ENCODE data around the gene STARD9. TPM values are rescaled to one million over a fixed set of nuclear protein-coding genes. Genes with fewer than 3 reads are reported as not detected.

STARD9 gene
- total and polyA plus RNA-seq, 2 of the 4 experiments (the other 2 are of a cell fraction): 2.0 to 3.2 TPM

DNA sequence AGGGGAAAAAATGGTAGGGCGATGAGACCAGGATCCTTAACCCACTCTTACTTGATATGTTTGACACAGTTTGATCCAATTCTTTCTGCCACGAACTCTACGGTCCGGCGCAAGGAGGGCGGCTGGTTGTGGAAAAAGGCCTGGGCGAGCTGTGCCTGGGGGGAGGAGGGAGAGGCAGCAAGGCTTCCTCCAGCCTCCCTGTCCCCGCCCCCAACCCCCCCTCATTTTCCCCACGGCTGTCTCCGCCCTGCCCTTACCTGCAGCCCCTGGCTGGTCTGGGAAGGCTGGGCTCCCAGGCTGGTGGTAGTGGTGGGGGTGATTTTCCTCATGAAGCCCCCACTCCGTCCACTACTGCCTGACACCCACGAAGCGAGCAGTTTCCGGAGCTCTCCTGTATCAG, 153.6 kb downstream of the STARD9 start:
- ChIA-PET CTCF (no interaction called here), POLR2A (ENCODE audit: unreplicated experiment) (interaction anchor here (0.5 kb wide), 1 partner anchor 14 kb away, joined by 5 read pairs; no protein-coding TSS in a partner anchor)
- Histone ChIP-seq H4K91ac (ENCODE audit: insufficient read depth, low read depth, low read length) (no peak overlapping the region), H3K9ac (ENCODE audit: low read depth, low read length) (no peak overlapping the region), H3K14ac (replicated peaks; ENCODE audit: low read depth, low read length) (no peak overlapping the region), H3K27ac (ENCODE audit: insufficient read depth, low read length) (no peak overlapping the region), H2BK5ac (ENCODE audit: low read depth, low read length, poor library complexity, severe bottlenecking) (no peak overlapping the region), H3K4me2 (ENCODE audit: low read depth, low read length) (no peak overlapping the region), H3K9me3 (ENCODE audit: control insufficient read depth, insufficient read depth, low read length) (no peaks in the 10 kb centered on the region), H2AFZ (replicated peaks; ENCODE audit: low read length, poor library complexity) (no peak overlapping the region), H3K56ac (ENCODE audit: extremely low read depth, insufficient read depth, low read length) (no peak overlapping the region), H2AK9ac (replicated peaks; ENCODE audit: low read depth, low read length, poor library complexity) (no peak overlapping the region), H3K36me3 (ENCODE audit: control insufficient read depth, insufficient read depth, low read length) (peaks cover 85% of the 10 kb centered on the region), H3K79me1 (ENCODE audit: low read depth in 1 of 2, low read length in 2 of 2) (peaks cover 0 to 6% of the 10 kb centered on the region in 2 experiments; a peak in 3 of 4 replicates), H2BK20ac (ENCODE audit: low read depth, low read length) (no peak overlapping the region), H2AK5ac (ENCODE audit: low read depth, low read length) (no peak overlapping the region), H4K8ac (ENCODE audit: low read depth in 2 of 2, low read length in 2 of 2) (no peak overlapping the region), H4K20me1 (ENCODE audit: insufficient read depth, low read length) (no peaks in the 10 kb centered on the region; the same call in 1 of the 2 replicates), H3K4ac (ENCODE audit: low read depth, low read length) (no peak overlapping the region), H3K23ac (ENCODE audit: low read depth, low read length) (no peak overlapping the region), H3K4me1 (ENCODE audit: control insufficient read depth, insufficient read depth, low read length) (no peaks in the 10 kb centered on the region), H2BK120ac (ENCODE audit: low read depth, low read length) (no peak overlapping the region), H4K5ac (ENCODE audit: low read depth, low read length) (no peak overlapping the region), H3K18ac (ENCODE audit: low read depth, low read length) (no peak overlapping the region), H3K9me1 (ENCODE audit: insufficient read depth, low read length) (0 out of 2 replicates have a peak, but pooled peaks cover under 1% of the 10 kb centered on the region), H3K4me3 (ENCODE audit: insufficient read depth, low read depth, low read length) (no peak overlapping the region), H3K27me3 (ENCODE audit: control insufficient read depth, insufficient read depth, low read length) (no peaks in the 10 kb centered on the region), H2BK15ac (ENCODE audit: low read depth, low read length) (no peak overlapping the region)
- no TSS peak for BruUV-seq (replicated peaks)
- DNase-seq: no peak
- TF ChIP-seq RFX5 (IDR thresholded peaks at IDR 0.05; ENCODE audit: low read depth, low read length) (no peak), MAFK (IDR thresholded peaks at IDR 0.05; ENCODE audit: low read depth, low read length) (no peak), CHD1 (IDR thresholded peaks at IDR 0.05; ENCODE audit: low read depth, low read length) (no peak), RCOR1 (IDR thresholded peaks at IDR 0.05; ENCODE audit: insufficient replicate concordance, low read length) (no peak), MXI1 (IDR thresholded peaks at IDR 0.05; ENCODE audit: borderline replicate concordance, low read depth, low read length) (no peak), MAZ (IDR thresholded peaks at IDR 0.05; ENCODE audit: borderline replicate concordance, low read depth, low read length) (no peak), POLR2A (IDR thresholded peaks at IDR 0.05; ENCODE audit: low read depth, low read length) (no peak), SMC3 (IDR thresholded peaks at IDR 0.05; ENCODE audit: low read depth, low read length) (no peak), RAD21 (IDR thresholded peaks at IDR 0.05; ENCODE audit: low read length) (no peak), FOS (IDR thresholded peaks at IDR 0.05; ENCODE audit: low read depth, low read length) (no peak), BHLHE40 (IDR thresholded peaks at IDR 0.05; ENCODE audit: low read depth, low read length) (no peak)
- TF ChIP-seq, protein P1, sequence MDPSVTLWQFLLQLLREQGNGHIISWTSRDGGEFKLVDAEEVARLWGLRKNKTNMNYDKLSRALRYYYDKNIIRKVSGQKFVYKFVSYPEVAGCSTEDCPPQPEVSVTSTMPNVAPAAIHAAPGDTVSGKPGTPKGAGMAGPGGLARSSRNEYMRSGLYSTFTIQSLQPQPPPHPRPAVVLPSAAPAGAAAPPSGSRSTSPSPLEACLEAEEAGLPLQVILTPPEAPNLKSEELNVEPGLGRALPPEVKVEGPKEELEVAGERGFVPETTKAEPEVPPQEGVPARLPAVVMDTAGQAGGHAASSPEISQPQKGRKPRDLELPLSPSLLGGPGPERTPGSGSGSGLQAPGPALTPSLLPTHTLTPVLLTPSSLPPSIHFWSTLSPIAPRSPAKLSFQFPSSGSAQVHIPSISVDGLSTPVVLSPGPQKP (IDR thresholded peaks at IDR 0.05; ENCODE audit: borderline replicate concordance, low read depth, low read length): no peak
- TF ChIP-seq, protein P2, sequence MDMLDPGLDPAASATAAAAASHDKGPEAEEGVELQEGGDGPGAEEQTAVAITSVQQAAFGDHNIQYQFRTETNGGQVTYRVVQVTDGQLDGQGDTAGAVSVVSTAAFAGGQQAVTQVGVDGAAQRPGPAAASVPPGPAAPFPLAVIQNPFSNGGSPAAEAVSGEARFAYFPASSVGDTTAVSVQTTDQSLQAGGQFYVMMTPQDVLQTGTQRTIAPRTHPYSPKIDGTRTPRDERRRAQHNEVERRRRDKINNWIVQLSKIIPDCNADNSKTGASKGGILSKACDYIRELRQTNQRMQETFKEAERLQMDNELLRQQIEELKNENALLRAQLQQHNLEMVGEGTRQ (IDR thresholded peaks at IDR 0.05; ENCODE audit: low read depth, low read length): no peak
- TF ChIP-seq, protein P3, sequence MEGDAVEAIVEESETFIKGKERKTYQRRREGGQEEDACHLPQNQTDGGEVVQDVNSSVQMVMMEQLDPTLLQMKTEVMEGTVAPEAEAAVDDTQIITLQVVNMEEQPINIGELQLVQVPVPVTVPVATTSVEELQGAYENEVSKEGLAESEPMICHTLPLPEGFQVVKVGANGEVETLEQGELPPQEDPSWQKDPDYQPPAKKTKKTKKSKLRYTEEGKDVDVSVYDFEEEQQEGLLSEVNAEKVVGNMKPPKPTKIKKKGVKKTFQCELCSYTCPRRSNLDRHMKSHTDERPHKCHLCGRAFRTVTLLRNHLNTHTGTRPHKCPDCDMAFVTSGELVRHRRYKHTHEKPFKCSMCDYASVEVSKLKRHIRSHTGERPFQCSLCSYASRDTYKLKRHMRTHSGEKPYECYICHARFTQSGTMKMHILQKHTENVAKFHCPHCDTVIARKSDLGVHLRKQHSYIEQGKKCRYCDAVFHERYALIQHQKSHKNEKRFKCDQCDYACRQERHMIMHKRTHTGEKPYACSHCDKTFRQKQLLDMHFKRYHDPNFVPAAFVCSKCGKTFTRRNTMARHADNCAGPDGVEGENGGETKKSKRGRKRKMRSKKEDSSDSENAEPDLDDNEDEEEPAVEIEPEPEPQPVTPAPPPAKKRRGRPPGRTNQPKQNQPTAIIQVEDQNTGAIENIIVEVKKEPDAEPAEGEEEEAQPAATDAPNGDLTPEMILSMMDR (conservative IDR thresholded peaks at IDR 0.05; ENCODE audit: low read depth, low read length): no peak
- in situ Hi-C loops (cut with MboI; ENCODE audit: low sequenced_read_pairs): no loop called here
- 100% methylated on average over 1 of the region's 14 CpGs; no CpG with 5 or more reads in 1 of the 2 experiments for WGBS, 2 experiments (ENCODE audit: extremely low coverage in 2 of 2, insufficient read length in 1 of 2)
- dilution Hi-C loops (cut with HindIII; ENCODE audit: low sequenced_read_pairs, unreplicated experiment): no loop called here
- ATAC-seq (ENCODE audit: low read depth): no peak
- intact Hi-C loops (cut with micrococcal nuclease): no loop called here

Measured in IMR-90 (cell line).